NCI-H1048 (cell line): Measurements from ENCODE around the gene SMR3A.

Experiments used
- DNase-seq: peaks from one replicate; lab custom pipeline; 2025; lab: John Stamatoyannopoulos, UW

Gene SMR3A

DNA sequence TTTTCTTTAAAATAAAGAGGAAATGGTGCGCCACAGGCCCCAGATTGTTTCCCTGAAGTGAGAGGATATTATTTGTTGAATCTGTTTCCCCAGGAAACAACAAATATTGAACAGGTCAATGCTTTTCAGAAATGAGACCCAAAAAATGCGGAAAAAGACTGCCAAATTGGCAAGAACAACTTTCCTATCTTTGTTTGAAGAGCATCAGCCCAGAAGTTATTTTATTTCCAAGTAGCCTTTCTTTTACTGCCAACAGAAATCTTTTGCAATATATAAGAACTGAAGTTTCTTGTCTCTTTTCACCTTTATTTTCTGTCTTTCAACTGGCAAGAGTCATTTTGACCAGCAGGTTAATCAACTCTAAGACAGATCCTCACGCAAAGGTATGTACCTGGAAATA is at the start of gene SMR3A:
TSS of gene SMR3A (plus strand) at position 301 of the 400 bp plus-strand sequence. CDS start 1,356 bp downstream, outside the sequence.
- DNase-seq, result no peak

DNA sequence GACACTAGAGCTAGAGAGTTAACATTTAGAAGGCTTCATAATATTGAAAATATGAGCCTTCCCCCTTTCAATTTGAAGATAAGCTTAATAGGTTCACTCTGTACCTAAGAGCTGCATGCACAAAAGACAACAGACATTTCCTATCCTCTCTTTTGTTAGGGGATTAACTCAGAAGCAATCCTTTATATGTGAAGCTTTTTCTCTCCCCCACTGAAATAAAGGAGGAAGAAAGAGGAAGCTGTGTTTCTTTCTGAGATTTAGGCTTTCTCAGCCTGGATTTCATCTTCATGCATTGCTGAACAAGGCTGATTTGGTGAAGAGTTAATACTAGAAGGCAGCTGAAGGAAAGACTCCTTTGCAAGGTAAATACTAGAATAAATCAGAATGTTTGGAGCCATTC is 46.8 kb upstream of the SMR3A start:
- DNase-seq, result no peak

DNA sequence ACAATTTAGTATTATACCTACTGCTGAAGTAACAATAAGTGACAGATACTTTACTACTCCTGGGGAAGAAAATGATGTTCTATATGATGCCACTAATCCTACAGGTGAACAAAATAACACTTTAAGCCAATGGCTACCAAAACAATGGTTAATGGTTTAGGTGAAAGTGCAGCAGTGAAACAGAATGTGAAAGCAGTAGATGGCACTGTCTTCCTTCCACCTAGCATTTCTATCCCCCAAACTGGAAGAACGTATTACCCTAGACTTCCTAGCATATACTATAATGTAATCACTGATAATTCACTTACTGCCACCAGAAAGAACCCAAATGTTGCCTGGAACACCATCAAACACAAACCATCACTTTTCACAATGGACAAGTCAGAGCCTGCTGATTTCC is 44.6 kb upstream of the SMR3A start:
- no peak for DNase-seq

DNA sequence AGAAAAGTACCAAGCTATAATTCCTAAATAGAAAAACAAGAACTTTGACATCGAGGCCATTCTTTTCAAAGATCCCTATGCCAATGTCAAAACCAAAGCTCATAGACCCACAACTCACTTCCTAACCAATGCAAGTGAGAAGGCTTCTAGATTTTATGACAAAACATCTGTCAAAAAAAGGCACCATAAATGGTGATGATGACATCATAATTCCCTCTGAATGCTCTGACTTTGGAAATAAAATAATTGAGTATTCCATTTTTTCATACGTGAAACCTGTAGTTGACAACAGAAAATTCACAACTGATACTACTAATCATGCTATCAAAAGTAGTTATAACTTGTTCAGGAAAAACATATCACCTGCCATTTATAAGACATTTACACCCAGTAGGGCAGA is 34.5 kb upstream of the SMR3A start:
- DNase-seq, result no peak

GRCh38 chr4:70334681-70335080 is 25.9 kb upstream of the SMR3A start, which contains the start of gene CABS1:
CABS1 (plus strand) TSS chr4:70334981; CDS start chr4:70335040, 59 bp downstream.
- no peak for DNase-seq

- DNase-seq, result no peak
Measured at GRCh38 chr4:70336043-70336442, 24.5 kb upstream of the SMR3A start.

DNA sequence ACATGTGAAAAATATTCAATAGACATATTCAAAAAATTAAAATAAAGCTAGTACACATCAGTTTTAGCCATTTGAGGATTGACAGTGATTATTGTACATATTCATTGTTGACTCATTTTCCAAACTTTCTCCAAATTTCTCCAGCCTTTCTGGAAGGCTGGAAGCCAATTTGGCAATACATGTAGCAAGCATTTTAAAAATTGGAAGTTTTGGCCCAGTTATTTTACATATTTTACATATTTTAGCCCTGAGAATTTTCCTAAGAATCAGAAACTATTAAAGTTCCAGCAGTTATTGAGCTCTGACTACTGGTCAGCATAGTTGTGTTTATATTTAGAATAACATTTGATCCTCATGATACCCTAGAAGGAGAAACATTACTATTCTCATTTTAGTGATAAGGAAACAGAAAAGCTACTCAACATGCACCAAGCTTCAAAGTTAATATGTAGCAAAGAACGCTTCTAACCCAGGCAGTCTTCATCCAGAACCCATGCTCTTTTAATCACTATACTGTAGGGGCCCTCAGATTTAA is 22.6 kb upstream of the SMR3A start:
- DNase-seq, result no peak

- no peak for DNase-seq
Measured at GRCh38 chr4:70356185-70356584, 4.4 kb upstream of the SMR3A start.

DNA sequence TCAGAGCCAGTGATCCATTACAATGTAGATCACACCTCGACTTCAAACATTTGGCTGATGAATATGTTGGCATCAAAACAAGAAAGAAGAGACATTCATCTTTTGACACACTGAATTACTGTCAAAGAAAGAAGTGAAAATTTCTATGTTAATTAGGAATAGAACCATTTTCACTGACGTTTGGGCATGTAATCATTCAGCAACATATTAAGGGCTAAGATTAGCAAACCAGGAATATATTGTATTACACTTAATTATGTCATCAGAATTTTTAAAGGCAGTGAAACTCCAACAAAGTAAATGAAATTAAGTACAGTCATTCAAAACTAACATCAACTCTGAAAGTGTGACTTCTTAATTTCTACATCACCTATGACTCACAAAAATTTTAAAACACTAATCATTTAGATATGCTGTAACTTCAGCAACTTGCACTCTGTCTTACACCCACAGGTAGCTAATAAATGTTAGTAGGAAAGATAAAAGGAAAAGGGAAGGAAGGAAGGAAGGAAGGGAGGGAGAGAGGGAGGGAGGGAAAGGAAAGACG is 1.4 kb upstream of the SMR3A start:
- no peak for DNase-seq

- no peak for DNase-seq
Measured at GRCh38 chr4:70364002-70364401, 3.4 kb downstream of the SMR3A start.

GRCh38 chr4:70365479-70365878 is 4.9 kb downstream of the SMR3A start:
- DNase-seq, result peak; percentile 10

GRCh38 chr4:70367813-70368212 is 7.3 kb downstream of the SMR3A start:
- DNase-seq, result no peak

DNA sequence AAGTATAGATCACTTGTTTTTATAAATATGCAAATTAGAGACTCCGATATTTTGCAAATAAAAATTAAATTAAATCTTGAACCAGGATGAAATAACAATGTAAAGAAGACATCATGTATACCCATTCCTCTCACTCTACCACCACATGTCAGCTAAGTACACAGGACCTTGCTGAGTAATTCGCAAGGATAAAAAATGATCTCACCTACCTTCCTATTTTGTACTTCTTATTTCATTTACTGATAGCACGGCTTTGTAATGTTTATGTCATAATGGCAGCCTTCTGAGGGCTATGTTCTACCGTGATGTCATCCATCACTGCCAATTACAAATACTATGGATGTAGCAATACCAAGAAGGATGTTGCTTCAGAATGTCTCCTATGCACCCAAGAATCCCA is 11.4 kb downstream of the SMR3A start:
- no peak for DNase-seq

DNA sequence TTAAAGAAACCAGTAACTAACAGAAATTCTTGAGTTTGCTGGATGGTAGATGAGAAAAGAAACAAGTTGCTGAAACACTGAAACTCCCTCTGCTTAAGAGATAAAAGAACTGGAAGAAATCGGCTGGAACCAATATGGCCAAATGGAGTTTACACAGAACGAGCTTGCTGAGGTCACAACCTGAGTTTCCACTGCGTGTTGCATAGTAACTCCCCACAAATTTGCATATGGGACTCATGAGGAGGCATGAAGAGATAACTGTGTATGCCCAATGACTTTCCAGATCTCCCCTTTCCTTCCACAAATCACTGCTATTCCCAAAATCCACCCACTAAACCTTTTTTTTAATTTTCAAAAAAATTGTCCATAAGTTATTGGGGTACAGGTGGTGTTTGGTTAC is 12.2 kb downstream of the SMR3A start:
- no peak for DNase-seq

- DNase-seq, result no peak
Measured at GRCh38 chr4:70380578-70380977, 20.0 kb downstream of the SMR3A start.

- no peak for DNase-seq
Measured at GRCh38 chr4:70382691-70383181, 22.2 kb downstream of the SMR3A start, which contains the start of gene SMR3B. SMR3B (plus strand) TSS chr4:70383131; CDS start chr4:70384511, 1,380 bp downstream.

DNA sequence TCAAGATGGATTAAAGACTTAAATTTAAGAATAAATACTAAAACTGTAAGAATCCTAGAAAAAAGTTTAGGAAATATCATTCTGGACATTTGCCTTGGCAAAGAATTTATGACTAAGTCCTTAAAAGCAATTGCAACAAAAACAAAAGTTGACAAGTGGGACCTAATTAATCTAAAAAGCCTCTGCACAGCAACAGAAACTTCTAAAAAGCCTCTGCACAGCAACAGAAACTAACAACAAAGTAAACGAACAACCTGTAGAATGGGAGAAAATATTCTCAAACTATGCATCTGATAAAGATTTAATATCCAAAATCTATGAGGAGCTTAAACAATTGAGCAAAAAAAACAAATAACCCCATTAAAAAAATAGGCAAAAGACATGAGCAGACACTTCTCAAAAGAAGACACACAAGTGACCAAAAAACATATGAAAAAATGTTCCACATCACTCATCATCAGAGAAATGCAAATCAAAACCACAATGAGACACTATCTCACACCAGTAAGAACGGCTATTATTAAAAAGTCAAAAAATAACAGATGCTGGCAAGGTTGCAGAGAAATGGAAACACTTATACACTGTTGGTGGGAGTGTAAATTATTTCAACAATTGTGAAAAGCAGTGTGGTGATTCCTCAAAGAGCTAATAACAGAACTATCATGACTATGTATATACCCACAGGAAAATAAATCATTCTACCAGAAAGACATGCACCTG is 31.7 kb downstream of the SMR3A start:
- no peak for DNase-seq

DNA sequence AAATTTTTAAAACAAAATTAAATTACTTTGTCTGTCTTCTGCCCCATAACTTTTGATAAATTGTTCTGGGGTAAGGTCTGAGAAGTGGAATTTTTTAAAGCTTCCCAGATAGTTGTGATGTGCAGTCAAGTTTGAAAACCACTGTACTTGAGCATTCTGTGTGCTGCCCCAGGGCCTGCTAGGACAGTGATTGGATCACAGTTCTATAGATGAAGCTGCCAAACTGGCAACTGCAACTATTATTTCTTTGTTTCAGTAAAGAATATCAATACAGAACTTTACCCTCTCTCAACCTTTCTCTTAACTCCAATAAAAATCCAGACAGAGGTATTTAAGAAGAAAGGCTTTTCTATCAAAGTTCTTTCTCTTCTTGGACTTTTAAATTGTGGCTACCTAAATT is 37.0 kb downstream of the SMR3A start, which contains the start of gene OPRPN:
TSS of gene OPRPN (plus strand) at position 361 of the 400 bp plus-strand sequence. CDS start 1,346 bp downstream, outside the sequence.
- DNase-seq, result no peak

- no peak for DNase-seq
Measured at GRCh38 chr4:70399319-70399718, 38.8 kb downstream of the SMR3A start.

DNA sequence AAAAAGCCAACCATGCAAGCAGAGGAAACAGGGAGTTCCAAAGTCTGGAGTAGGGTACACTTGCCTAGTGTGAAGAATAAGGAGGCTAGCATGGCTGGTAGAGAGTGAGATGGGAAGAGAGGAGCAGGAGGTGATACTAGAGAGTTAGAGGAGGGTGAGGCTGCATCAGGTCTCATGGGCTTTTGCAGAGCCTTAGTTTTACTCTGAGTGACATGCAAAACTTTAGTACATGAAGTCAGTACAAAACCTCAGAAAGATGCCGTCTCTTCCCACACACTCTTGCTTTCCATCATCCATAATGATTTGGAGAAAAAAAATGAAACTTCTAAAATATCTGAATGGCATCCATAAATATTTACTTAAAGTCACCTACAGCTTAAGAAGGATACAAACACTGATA is 42.2 kb downstream of the SMR3A start:
- no peak for DNase-seq

GRCh38 chr4:70405765-70406164 is 45.2 kb downstream of the SMR3A start:
- DNase-seq, result no peak
